NCI-H2107 (cell line): ENCODE results near the gene MAD1L1.
"Not testable (repeated sequence)": the region's sequence is repeated elsewhere in the genome, so short reads cannot be mapped to it uniquely, and the experiment has no call there.

ENCODE experiments used
- DNase-seq: peaks from one replicate; lab custom pipeline; 2025; lab: John Stamatoyannopoulos, UW

The MAD1L1 gene

GRCh38 chr7:2044883-2045471 is 187.8 kb downstream of the MAD1L1 start:
- DNase-seq, result no peak

- no peak for DNase-seq
These were observed 188.3 kb downstream of the MAD1L1 start for GRCh38 chr7:2044311-2044882.

- no peak for DNase-seq
These were observed 189.3 kb downstream of the MAD1L1 start for GRCh38 chr7:2043316-2044039.

GRCh38 chr7:2042650-2043049 is 190.1 kb downstream of the MAD1L1 start:
- no peak for DNase-seq

- DNase-seq, result no peak
These were observed 191.0 kb downstream of the MAD1L1 start for GRCh38 chr7:2041496-2042367.

- DNase-seq, result peak; percentile 35
These were observed 191.9 kb downstream of the MAD1L1 start for GRCh38 chr7:2040893-2041270.

- DNase-seq, result no peak
These were observed 192.4 kb downstream of the MAD1L1 start for GRCh38 chr7:2040201-2040892.

GRCh38 chr7:2038931-2039728 is 193.6 kb downstream of the MAD1L1 start:
- no peak for DNase-seq

GRCh38 chr7:2037808-2038522 is 194.8 kb downstream of the MAD1L1 start:
- DNase-seq, result no peak

- DNase-seq, result no peak
These were observed 195.4 kb downstream of the MAD1L1 start for GRCh38 chr7:2037301-2037807.

GRCh38 chr7:2036786-2037185 is 196.0 kb downstream of the MAD1L1 start:
- no peak for DNase-seq

GRCh38 chr7:2036201-2036600 is 196.5 kb downstream of the MAD1L1 start:
- not testable (repeated sequence) for DNase-seq

GRCh38 chr7:2034291-2035201 is 198.2 kb downstream of the MAD1L1 start:
- DNase-seq, result no peak

GRCh38 chr7:2033586-2034135 is 199.1 kb downstream of the MAD1L1 start:
- no peak for DNase-seq

GRCh38 chr7:2032876-2033407 is 199.8 kb downstream of the MAD1L1 start:
- DNase-seq, result no peak

GRCh38 chr7:2032030-2032875 is 200.5 kb downstream of the MAD1L1 start:
- DNase-seq, result no peak

GRCh38 chr7:2031451-2031845 is 201.3 kb downstream of the MAD1L1 start:
- DNase-seq, result no peak
